OCI-LY7 (cell line): ENCODE measurements around the gene ZSCAN31. TPM values are rescaled to one million over a fixed set of nuclear protein-coding genes. Genes with fewer than 3 reads are reported as not detected.
"Not testable (repeated sequence)": the region's sequence is repeated elsewhere in the genome, so short reads cannot be mapped to it uniquely, and the experiment has no call there.

Experiments
- BruUV-seq: library from RNA; stranded (reverse); fragments of 400-500 nt; replicated peaks from 2 replicates; lab custom pipeline; 2021; lab: Mats Ljungman, UMichigan
- CTCF ChIA-PET: fragments of 300-600 bp; sonication (Branson Sonifier 250); formaldehyde crosslinking; loops from one replicate; lab custom pipeline; 2022; ENCODE audit warnings: antibody characterized with exemption; ENCODE audit not compliant: unreplicated experiment; lab: Charles Lee
- POLR2A ChIA-PET: fragments of 300-600 bp; sonication (Branson Sonifier 250); formaldehyde crosslinking; loops from one replicate; lab custom pipeline; 2022; ENCODE audit warnings: antibody characterized with exemption; lab: Charles Lee
- DNase-seq: peaks from one replicate; pipeline ENCODE4 v3.0.0-alpha.2; 2015; ENCODE audit warnings: low spot score
- H2AFZ ChIP-seq: fragments of 200-600 bp; sonication (generic), shearing (Covaris generic); 2 replicates; pipeline ENCODE4 v1.6.1; 2014; ENCODE audit warnings: mild to moderate bottlenecking, antibody characterized with exemption, low read length, moderate library complexity
- H3K27ac ChIP-seq: fragments of 200-600 bp; sonication (generic); 2 replicates; pipeline ENCODE4 v1.5.1; 2014; ENCODE audit warnings: mixed run types, low read depth, mild to moderate bottlenecking, moderate library complexity, low read length, inconsistent platforms; ENCODE audit not compliant: poor library complexity, severe bottlenecking
- H3K36me3 ChIP-seq: fragments of 200-600 bp; sonication (generic); 2 replicates; pipeline ENCODE4 v1.6.1; 2014; ENCODE audit warnings: mild to moderate bottlenecking, antibody characterized with exemption, low read length, moderate library complexity, mixed read lengths; ENCODE audit not compliant: insufficient read depth
- H3K4me1 ChIP-seq: fragments of 200-600 bp; sonication (generic); 2 replicates; pipeline ENCODE4 v1.5.1; 2014; ENCODE audit warnings: mild to moderate bottlenecking, low read length; ENCODE audit not compliant: insufficient read depth, poor library complexity, severe bottlenecking
- H3K4me2 ChIP-seq: fragments of 200-600 bp; sonication (generic); 2 replicates; pipeline ENCODE4 v1.6.1; 2014; ENCODE audit warnings: mild to moderate bottlenecking, low read length
- H3K4me3 ChIP-seq: fragments of 200-600 bp; sonication (generic); 2 replicates; pipeline ENCODE4 v1.5.1; 2014; ENCODE audit warnings: mild to moderate bottlenecking, low read depth, low read length; ENCODE audit not compliant: poor library complexity, severe bottlenecking
- H3K79me2 ChIP-seq: fragments of 200-600 bp; sonication (generic); 2 replicates; pipeline ENCODE4 v1.6.1; 2016; ENCODE audit warnings: low read depth, mild to moderate bottlenecking, low read length, moderate library complexity, mixed read lengths; ENCODE audit not compliant: insufficient read depth
- H3K9me2 ChIP-seq: fragments of 200-600 bp; sonication (generic); 2 replicates; pipeline ENCODE4 v1.6.1; 2016; ENCODE audit warnings: mild to moderate bottlenecking, low read length, mixed read lengths; ENCODE audit not compliant: insufficient read depth
- H3K9me3 ChIP-seq: fragments of 200-600 bp; sonication (generic); 2 replicates; pipeline ENCODE4 v1.6.1; 2014; ENCODE audit warnings: mild to moderate bottlenecking, mixed run types, low read length, mixed read lengths
- H4K20me1 ChIP-seq: fragments of 200-600 bp; sonication (generic); 2 replicates; pipeline ENCODE4 v1.6.1; 2014; ENCODE audit warnings: mild to moderate bottlenecking, antibody characterized with exemption, low read length, moderate library complexity, mixed read lengths; ENCODE audit not compliant: insufficient read depth
- CTCF ChIP-seq: fragments of 200-600 bp; sonication (generic); conservative IDR thresholded peaks from 2 replicates; pipeline ENCODE4 v1.5.1; 2014; ENCODE audit warnings: mild to moderate bottlenecking, antibody characterized with exemption, low read length, moderate library complexity, mixed read lengths
- EZH2phosphoT487 ChIP-seq: fragments of 200-600 bp; sonication (generic); IDR thresholded peaks from 2 replicates; pipeline ENCODE4 v1.6.1; 2018; ENCODE audit warnings: low read depth, borderline replicate concordance, mild to moderate bottlenecking, mixed run types, antibody characterized with exemption, low read length, moderate library complexity, mixed read lengths
- intact Hi-C: fragments of 100-400 bp; cut with micrococcal nuclease; formaldehyde crosslinking; loops from one replicate; pipeline ENCODE4 v1.10.0; 2022; ENCODE audit not compliant: unreplicated experiment
- total RNA-seq, 2 experiments: library from RNA; depleted of rRNA in 1 of 2; stranded (reverse); fragments of >200 nt in 1 of 2; shearing (Covaris generic) in 1 of 2; gene quantifications; 2 replicates each; pipeline ENCODE4 v1.2.3, GENCODE V29; 2014 to 2022

Gene ZSCAN31
- total RNA-seq, 2 experiments from 2014 or later, result not detected

- Histone ChIP-seq H3K27ac (no peak overlapping the region), H3K4me3 (no peak overlapping the region), H3K79me2 (no peaks in the 10 kb centered on the region), H3K9me2 (no peaks in the 10 kb centered on the region), H2AFZ (no peak overlapping the region), H3K4me1 (no peaks in the 10 kb centered on the region), H4K20me1 (no peaks in the 10 kb centered on the region), H3K36me3 (no peaks in the 10 kb centered on the region), H3K4me2 (no peak overlapping the region), H3K9me3 (no peaks in the 10 kb centered on the region)
- CTCF ChIA-PET, result no interaction called here
- POLR2A ChIA-PET, result interaction anchor here (0.6 to 0.7 kb wide), 2 partner anchors 661 to 1588 kb away, joined by 3 read pairs; no protein-coding TSS in a partner anchor
- no peak for TF ChIP-seq EZH2phosphoT487
- TF ChIP-seq CTCF, result no peak
- DNase-seq, result no peak
- BruUV-seq, result no TSS peak
- intact Hi-C loops, result no loop called here
Measured at GRCh38 chr6:28322661-28323060, 13.3 kb downstream of the ZSCAN31 start.

GRCh38 chr6:28317866-28318265 lies 18.1 kb downstream of the ZSCAN31 start:
- H3K36me3 ChIP-seq, H3K9me2 ChIP-seq, CTCF ChIA-PET, H3K4me2 ChIP-seq, H2AFZ ChIP-seq, intact Hi-C loops, H4K20me1 ChIP-seq, H3K27ac ChIP-seq, H3K4me3 ChIP-seq, H3K79me2 ChIP-seq, DNase-seq, H3K9me3 ChIP-seq, POLR2A ChIA-PET, H3K4me1 ChIP-seq, BruUV-seq: not testable (repeated sequence)

GRCh38 chr6:28315628-28316027 lies 20.3 kb downstream of the ZSCAN31 start:
- H3K36me3 ChIP-seq, result no peaks in the 10 kb centered on the region
- no TSS peak for BruUV-seq
- POLR2A ChIA-PET, result no interaction called here
- intact Hi-C loops, result no loop called here
- DNase-seq, result no peak
- H3K9me3 ChIP-seq, result no peaks in the 10 kb centered on the region
- no peak overlapping the region for H3K4me2 ChIP-seq
- no peak overlapping the region for H3K27ac ChIP-seq
- no peak overlapping the region for H2AFZ ChIP-seq
- H4K20me1 ChIP-seq, result no peaks in the 10 kb centered on the region
- CTCF ChIA-PET, result no interaction called here
- H3K9me2 ChIP-seq, result no peaks in the 10 kb centered on the region
- H3K4me3 ChIP-seq, result no peak overlapping the region
- no peak for TF ChIP-seq EZH2phosphoT487
- no peak for TF ChIP-seq CTCF
- no peaks in the 10 kb centered on the region for H3K79me2 ChIP-seq
- H3K4me1 ChIP-seq, result no peaks in the 10 kb centered on the region
